K562 (cell line): ENCODE results near the gene PLEKHG1. TPM values are rescaled to one million over a fixed set of nuclear protein-coding genes. Genes with fewer than 3 reads are reported as not detected.

Experiments used
- ATAC-seq: fragments of 200-7000 bp; cut with Tn5 transposase; 3 replicates; pipeline ENCODE4 v1.9.1; 2020; ENCODE audit warnings: moderate library complexity
- BruUV-seq: library from RNA; stranded (reverse); fragments of 400-500 nt; replicated peaks from 2 replicates; lab custom pipeline; 2021; lab: Mats Ljungman, UMichigan
- CTCF ChIA-PET: fragments of 300-600 bp; formaldehyde crosslinking; extraction: SDS; loops from one replicate; lab custom pipeline; 2021; ENCODE audit warnings: low intra/inter-chr PET ratio; lab: Yijun Ruan, JAX
- POLR2A ChIA-PET: fragments of 300-600, 350-650 bp; sonication (Branson Sonifier 250); formaldehyde crosslinking; extraction: SDS; loops from one replicate; lab custom pipeline; 2021; ENCODE audit warnings: antibody characterized with exemption, inconsistent platforms; lab: Yijun Ruan, JAX
- DNase-seq, 4 experiments: peaks; one replicate each; pipeline versions ENCODE4 v3.0.0 to v3.0.0-alpha.2; 2011 to 2018; ENCODE audit warnings: low spot score in 3 of 4, mixed read lengths in 3 of 4; ENCODE audit errors: extremely low read depth in 1 of 4
- FAIRE-seq: peaks from 2 replicates; lab custom pipeline; 2011; peaks lifted over from hg19 to GRCh38; lab: Jason Lieb, UNC
- H2AFZ ChIP-seq: 2 replicates; pipeline ENCODE4 v1.6.0; 2011; ENCODE audit warnings: low read depth, low read length, control low read depth, inconsistent platforms
- H3K27ac ChIP-seq: fragments of 200-600 bp; 3 replicates; pipeline ENCODE4 v1.8.0; 2011; ENCODE audit warnings: low read depth, mild to moderate bottlenecking, control low read depth, inconsistent platforms, low read length, moderate library complexity, mixed read lengths; ENCODE audit errors: extremely low read depth
- H3K27me3 ChIP-seq, 2 experiments: fragments of 300-600 bp in 1 of 2; 2 replicates in 1 of 2; 3 replicates in 1 of 2; pipeline versions ENCODE4 v1.6.0 to v1.8.0; 2011; ENCODE audit warnings: inconsistent platforms in 2 of 2, low read length in 2 of 2, mild to moderate bottlenecking in 1 of 2, mixed read lengths in 1 of 2, moderate library complexity in 1 of 2; ENCODE audit not compliant: control insufficient read depth in 2 of 2, insufficient read depth in 2 of 2
- H3K36me3 ChIP-seq: fragments of 300-600 bp; 3 replicates; pipeline ENCODE4 v1.8.0; 2011; ENCODE audit warnings: mild to moderate bottlenecking, low read length, inconsistent platforms; ENCODE audit not compliant: control insufficient read depth, insufficient read depth
- H3K4me1 ChIP-seq, 2 experiments: fragments of 200-600 bp in 1 of 2; replicated peaks in 1 of 2; 2 replicates in 1 of 2; 3 replicates in 1 of 2; pipeline versions ENCODE4 v1.5.1 to v1.8.0; 2011; ENCODE audit warnings: inconsistent platforms in 2 of 2, low read length in 2 of 2, mild to moderate bottlenecking in 1 of 2, mixed read lengths in 1 of 2, moderate library complexity in 1 of 2; ENCODE audit not compliant: control insufficient read depth in 2 of 2, insufficient read depth in 2 of 2
- H3K4me2 ChIP-seq: 2 replicates; pipeline ENCODE4 v1.6.1; 2011; ENCODE audit warnings: low read length, control low read depth, inconsistent platforms, mixed read lengths; ENCODE audit not compliant: insufficient read depth
- H3K4me3 ChIP-seq: fragments of 200-600 bp; sonication (generic), shearing (Covaris generic); 2 replicates; pipeline ENCODE4 v1.5.1; 2016; ENCODE audit warnings: control low read depth, inconsistent platforms
- H3K79me2 ChIP-seq: fragments of 200-600 bp; 3 replicates; pipeline ENCODE4 v1.8.0; 2011; ENCODE audit warnings: low read length, inconsistent platforms; ENCODE audit not compliant: control insufficient read depth, insufficient read depth
- H3K9ac ChIP-seq, 2 experiments: 2 replicates each; pipeline versions ENCODE4 v1.6.0 to v1.6.1; 2011; ENCODE audit warnings: low read depth in 2 of 2, low read length in 2 of 2, control low read depth in 1 of 2, inconsistent platforms in 1 of 2, mild to moderate bottlenecking in 1 of 2, mixed read lengths in 1 of 2; ENCODE audit not compliant: insufficient read depth in 1 of 2
- H3K9me1 ChIP-seq: one replicate; pipeline ENCODE4 v1.6.0; 2011; ENCODE audit warnings: inconsistent platforms, mild to moderate bottlenecking, low read length, moderate library complexity; ENCODE audit not compliant: control insufficient read depth, insufficient read depth
- H3K9me3 ChIP-seq: replicated peaks from 2 replicates; pipeline ENCODE4 v1.5.1; 2011; ENCODE audit warnings: low read depth, low read length, inconsistent platforms; ENCODE audit not compliant: control insufficient read depth, insufficient read depth
- H4K20me1 ChIP-seq: replicated peaks from 2 replicates; pipeline ENCODE4 v1.6.1; 2011; ENCODE audit warnings: low read length, inconsistent platforms, mixed read lengths; ENCODE audit not compliant: control insufficient read depth, insufficient read depth
- CBX5 ChIP-seq: IDR thresholded peaks from 2 replicates; pipeline ENCODE4 v1.6.1; 2014; ENCODE audit warnings: low read depth, borderline replicate concordance
- DIDO1 ChIP-seq: fragments of 450-650 bp; IDR thresholded peaks from 2 replicates; pipeline ENCODE4 v1.6.1; 2016; ENCODE audit warnings: low read depth, missing biosample characterization, missing genetic modification characterization
- GATA2 ChIP-seq: sonication (generic); formaldehyde crosslinking; IDR thresholded peaks from 2 replicates; pipeline ENCODE4 v1.4.0; 2020; ENCODE audit warnings: mild to moderate bottlenecking, missing genetic modification reagents
- JUND ChIP-seq, 2 experiments: IDR thresholded peaks; 2 replicates in 1 of 2; 3 replicates in 1 of 2; pipeline ENCODE4 v1.6.1; 2011; ENCODE audit warnings: borderline replicate concordance in 2 of 2, low read depth in 2 of 2, low read length in 2 of 2, improper control_type of control experiment in 1 of 2, missing biosample characterization in 1 of 2, missing genetic modification characterization in 1 of 2, missing genetic modification reagents in 1 of 2
- KHSRP ChIP-seq: fragments of 450-650 bp; IDR thresholded peaks from 2 replicates; pipeline ENCODE4 v1.6.1; 2017
- NRF1 ChIP-seq, 2 experiments: fragments of 450-650 bp; IDR thresholded peaks in 1 of 2; conservative IDR thresholded peaks in 1 of 2; 2 replicates each; pipeline ENCODE4 v1.6.1; 2014; ENCODE audit warnings: mild to moderate bottlenecking in 2 of 2
- PCBP2 ChIP-seq: fragments of 200-400 bp; formaldehyde crosslinking; IDR thresholded peaks from 2 replicates; pipeline ENCODE4 v1.6.1; 2018; ENCODE audit warnings: low read length, low read depth, mild to moderate bottlenecking, moderate library complexity; ENCODE audit not compliant: poor library complexity, severe bottlenecking
- RBBP5 ChIP-seq: fragments of 200-600 bp; sonication (generic); IDR thresholded peaks from 2 replicates; pipeline ENCODE4 v1.6.1; 2012; ENCODE audit warnings: borderline replicate concordance, mild to moderate bottlenecking, low read length, control low read depth, inconsistent platforms; ENCODE audit not compliant: insufficient read depth, poor library complexity, severe bottlenecking
- SMARCE1 ChIP-seq: fragments of 450-650 bp; IDR thresholded peaks from 2 replicates; pipeline ENCODE4 v1.7.1; 2016; ENCODE audit warnings: mild to moderate bottlenecking
- WGBS: fragments of 100-300 bp; shearing (Covaris generic); methylation state at CpG from one replicate; pipeline ENCODE4 v1.1.6; 2016; ENCODE audit warnings: low coverage, mixed read lengths; ENCODE audit not compliant: insufficient coverage; ENCODE audit errors: missing lambda C conversion rate; 5-methylcytosine and 5-hydroxymethylcytosine counted together
- in situ Hi-C: fragments of 300-500 bp; cut with MboI; formaldehyde crosslinking; loops from 4 replicates; pipeline ENCODE4 v1.15.0; 2018; ENCODE audit warnings: inconsistent platforms, mixed read lengths
- intact Hi-C: fragments of 100-400 bp; cut with micrococcal nuclease; formaldehyde crosslinking; loops from 2 replicates; pipeline ENCODE4 v1.14.2; 2022
- polyA plus RNA-seq, 8 experiments: library from polyadenylated mRNA; depleted of rRNA in 4 of 8; stranded (reverse) in 5 of 8; unstranded in 3 of 8; fragments of >200 nt; fragmentation: Nextera tagmentation in 2 of 8; fragmentation: Illumina TruSeq in 1 of 8; extraction: Ambion mirVana in 2 of 8; extraction: Trizol in 1 of 8; gene quantifications; 2 replicates each; pipeline versions ENCODE4 v1.2.1 to v1.2.3, GENCODE V29; 2011 to 2014; ENCODE audit warnings: inconsistent platforms in 1 of 8, missing spikeins in 1 of 8
- total RNA-seq, 7 experiments: library from RNA; depleted of rRNA in 6 of 7; stranded (reverse); fragments of >200 nt in 6 of 7; fragmentation: Illumina TruSeq in 2 of 7; extraction: Trizol in 2 of 7; gene quantifications; 2 replicates each; pipeline versions ENCODE4 v1.2.1 to v1.2.3, GENCODE V29; 2011 to 2021; ENCODE audit warnings: low replicate concordance in 1 of 7
- TF ChIP-seq, protein P1 (sequence below), 2 experiments: fragments of 450-650 bp; IDR thresholded peaks; 2 replicates each; pipeline ENCODE4 v1.6.1; 2018; ENCODE audit warnings: mild to moderate bottlenecking in 2 of 2, low read depth in 1 of 2; ENCODE audit not compliant: partially characterized antibody in 2 of 2
- TF ChIP-seq, protein P2 (sequence below): fragments of 450-650 bp; formaldehyde crosslinking; IDR thresholded peaks from 2 replicates; pipeline ENCODE4 v1.4.0; 2020; ENCODE audit warnings: mild to moderate bottlenecking, moderate library complexity
- TF ChIP-seq, protein P3 (sequence below): fragments of 250-450 bp; sonication (Bioruptor Pico); IDR thresholded peaks from 2 replicates; pipeline ENCODE4 v1.4.0; 2020

Gene PLEKHG1
- total and polyA plus RNA-seq, 9 of the 15 experiments (the other 6 are each of a cell fraction or from before 2014, with no cell fraction given): 0.03 to 0.16 (median 0.03) TPM; not detected in 6

- H3K36me3 ChIP-seq: no peaks in the 10 kb centered on the region
- ATAC-seq: no peak
- H3K27ac ChIP-seq: no peak overlapping the region
- BruUV-seq: no TSS peak
- WGBS: 12% methylated on average over 15 of the region's 15 CpGs
- no peak for FAIRE-seq
- no peaks in the 10 kb centered on the region for H3K9me3 ChIP-seq
- H3K4me1 ChIP-seq: peaks cover 3 to 7% of the 10 kb centered on the region in 2 experiments; a peak in 3 of 5 replicates
- no peak overlapping the region for H3K9ac ChIP-seq
- ChIA-PET CTCF (no interaction called here), POLR2A (interaction anchor here (1.2 kb wide), 1 partner anchor 10 kb away, joined by 3 read pairs; no protein-coding TSS in a partner anchor)
- peak overlapping the region; percentile 62; the same call in 1 of the 2 replicates for H2AFZ ChIP-seq
- intact Hi-C loops (no loop called here), in situ Hi-C loops (no loop called here)
- H3K9me1 ChIP-seq: no peaks in the 10 kb centered on the region
- DNase-seq: no peak
- H3K79me2 ChIP-seq: no peaks in the 10 kb centered on the region
- H3K4me3 ChIP-seq: no peak overlapping the region
- peak overlapping the region; percentile 40 for H3K4me2 ChIP-seq
- peaks cover 2 to 26% of the 10 kb centered on the region in 2 experiments for H3K27me3 ChIP-seq
- no peaks in the 10 kb centered on the region; the same call in 1 of the 2 replicates for H4K20me1 ChIP-seq
- TF ChIP-seq DIDO1 (no peak), KHSRP (no peak), RBBP5 (no peak), SMARCE1 (no peak), PCBP2 (no peak), CBX5 (no peak), GATA2 (CRISPR knock-in tag) (no peak), JUND (IDR thresholded peaks at IDR 0.05; ENCODE audit: borderline replicate concordance, low read depth, low read length) (no peak), JUND (tag; IDR thresholded peaks at IDR 0.05; ENCODE audit: borderline replicate concordance, low read depth, low read length) (no peak), NRF1 (conservative IDR thresholded peaks at IDR 0.05 in 1 of 2, IDR thresholded peaks at IDR 0.05 in 1 of 2) (no peak)
- TF ChIP-seq, protein P1, sequence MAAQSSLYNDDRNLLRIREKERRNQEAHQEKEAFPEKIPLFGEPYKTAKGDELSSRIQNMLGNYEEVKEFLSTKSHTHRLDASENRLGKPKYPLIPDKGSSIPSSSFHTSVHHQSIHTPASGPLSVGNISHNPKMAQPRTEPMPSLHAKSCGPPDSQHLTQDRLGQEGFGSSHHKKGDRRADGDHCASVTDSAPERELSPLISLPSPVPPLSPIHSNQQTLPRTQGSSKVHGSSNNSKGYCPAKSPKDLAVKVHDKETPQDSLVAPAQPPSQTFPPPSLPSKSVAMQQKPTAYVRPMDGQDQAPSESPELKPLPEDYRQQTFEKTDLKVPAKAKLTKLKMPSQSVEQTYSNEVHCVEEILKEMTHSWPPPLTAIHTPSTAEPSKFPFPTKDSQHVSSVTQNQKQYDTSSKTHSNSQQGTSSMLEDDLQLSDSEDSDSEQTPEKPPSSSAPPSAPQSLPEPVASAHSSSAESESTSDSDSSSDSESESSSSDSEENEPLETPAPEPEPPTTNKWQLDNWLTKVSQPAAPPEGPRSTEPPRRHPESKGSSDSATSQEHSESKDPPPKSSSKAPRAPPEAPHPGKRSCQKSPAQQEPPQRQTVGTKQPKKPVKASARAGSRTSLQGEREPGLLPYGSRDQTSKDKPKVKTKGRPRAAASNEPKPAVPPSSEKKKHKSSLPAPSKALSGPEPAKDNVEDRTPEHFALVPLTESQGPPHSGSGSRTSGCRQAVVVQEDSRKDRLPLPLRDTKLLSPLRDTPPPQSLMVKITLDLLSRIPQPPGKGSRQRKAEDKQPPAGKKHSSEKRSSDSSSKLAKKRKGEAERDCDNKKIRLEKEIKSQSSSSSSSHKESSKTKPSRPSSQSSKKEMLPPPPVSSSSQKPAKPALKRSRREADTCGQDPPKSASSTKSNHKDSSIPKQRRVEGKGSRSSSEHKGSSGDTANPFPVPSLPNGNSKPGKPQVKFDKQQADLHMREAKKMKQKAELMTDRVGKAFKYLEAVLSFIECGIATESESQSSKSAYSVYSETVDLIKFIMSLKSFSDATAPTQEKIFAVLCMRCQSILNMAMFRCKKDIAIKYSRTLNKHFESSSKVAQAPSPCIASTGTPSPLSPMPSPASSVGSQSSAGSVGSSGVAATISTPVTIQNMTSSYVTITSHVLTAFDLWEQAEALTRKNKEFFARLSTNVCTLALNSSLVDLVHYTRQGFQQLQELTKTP (IDR thresholded peaks at IDR 0.05; ENCODE audit: low read depth in 1 of 2, partially characterized antibody in 2 of 2): no peak
- TF ChIP-seq, protein P2, sequence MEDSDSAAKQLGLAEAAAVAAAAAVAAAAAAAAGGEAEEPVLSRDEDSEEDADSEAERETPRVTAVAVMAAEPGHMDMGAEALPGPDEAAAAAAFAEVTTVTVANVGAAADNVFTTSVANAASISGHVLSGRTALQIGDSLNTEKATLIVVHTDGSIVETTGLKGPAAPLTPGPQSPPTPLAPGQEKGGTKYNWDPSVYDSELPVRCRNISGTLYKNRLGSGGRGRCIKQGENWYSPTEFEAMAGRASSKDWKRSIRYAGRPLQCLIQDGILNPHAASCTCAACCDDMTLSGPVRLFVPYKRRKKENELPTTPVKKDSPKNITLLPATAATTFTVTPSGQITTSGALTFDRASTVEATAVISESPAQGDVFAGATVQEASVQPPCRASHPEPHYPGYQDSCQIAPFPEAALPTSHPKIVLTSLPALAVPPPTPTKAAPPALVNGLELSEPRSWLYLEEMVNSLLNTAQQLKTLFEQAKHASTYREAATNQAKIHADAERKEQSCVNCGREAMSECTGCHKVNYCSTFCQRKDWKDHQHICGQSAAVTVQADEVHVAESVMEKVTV (CRISPR knock-in tag): no peak
- TF ChIP-seq, protein P3, sequence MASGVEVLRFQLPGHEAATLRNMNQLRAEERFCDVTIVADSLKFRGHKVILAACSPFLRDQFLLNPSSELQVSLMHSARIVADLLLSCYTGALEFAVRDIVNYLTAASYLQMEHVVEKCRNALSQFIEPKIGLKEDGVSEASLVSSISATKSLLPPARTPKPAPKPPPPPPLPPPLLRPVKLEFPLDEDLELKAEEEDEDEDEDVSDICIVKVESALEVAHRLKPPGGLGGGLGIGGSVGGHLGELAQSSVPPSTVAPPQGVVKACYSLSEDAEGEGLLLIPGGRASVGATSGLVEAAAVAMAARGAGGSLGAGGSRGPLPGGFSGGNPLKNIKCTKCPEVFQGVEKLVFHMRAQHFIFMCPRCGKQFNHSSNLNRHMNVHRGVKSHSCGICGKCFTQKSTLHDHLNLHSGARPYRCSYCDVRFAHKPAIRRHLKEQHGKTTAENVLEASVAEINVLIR (CRISPR knock-in tag): no peak
Observed at GRCh38 chr6:150576651-150577226, 22.9 kb upstream of the PLEKHG1 start.
